Vagina (tissue), 2 donors: ENCODE results near the gene ABHD6. TPM values are rescaled to one million over a fixed set of nuclear protein-coding genes. Genes with fewer than 3 reads are reported as not detected.
A peak's percentile ranks its signal among the peaks of the same experiment; 100 is the strongest.
"Not testable (repeated sequence)": the region's sequence is repeated elsewhere in the genome, so short reads cannot be mapped to it uniquely, and the experiment has no call there.

Experiments
- DNase-seq, 2 donors: peaks; one replicate each; pipeline ENCODE4 v3.0.0-alpha.2; 2017; ENCODE audit errors: extremely low spot score in 2 of 2
- H3K27ac ChIP-seq: fragments of 200-600 bp; sonication (generic); one replicate; pipeline ENCODE4 v1.5.1; 2019
- H3K27me3 ChIP-seq: fragments of 200-600 bp; sonication (generic); one replicate; pipeline ENCODE4 v1.5.1; 2019
- H3K36me3 ChIP-seq, 2 donors: fragments of 200-600 bp; sonication (generic); one replicate each; pipeline ENCODE4 v1.5.1; 2017 to 2019
- H3K4me1 ChIP-seq: fragments of 200-600 bp; sonication (generic); one replicate; pipeline ENCODE4 v1.5.1; 2019
- H3K4me3 ChIP-seq, 2 donors: fragments of 200-600 bp; sonication (generic); 1 replicate in 1 of 2; 2 replicates in 1 of 2; pipeline ENCODE4 v1.5.1; 2016 to 2019
- H3K9me3 ChIP-seq: fragments of 200-600 bp; sonication (generic); one replicate; pipeline ENCODE4 v1.5.1; 2019
- POLR2A ChIP-seq, 2 donors: fragments of 450-650 bp; IDR thresholded peaks; one replicate each; pipeline ENCODE4 v1.6.1; 2017; ENCODE audit warnings: antibody characterized with exemption in 2 of 2, mild to moderate bottlenecking in 2 of 2, moderate library complexity in 2 of 2
- POLR2AphosphoS5 ChIP-seq, 2 donors: sonication (generic); formaldehyde crosslinking; IDR thresholded peaks; one replicate each; pipeline ENCODE4 v1.9.0; 2017; ENCODE audit warnings: antibody characterized with exemption in 2 of 2, mild to moderate bottlenecking in 2 of 2, low read depth in 1 of 2; ENCODE audit not compliant: insufficient read depth in 1 of 2
- intact Hi-C: fragments of 100-400 bp; cut with DNase I; formaldehyde crosslinking; loops from one replicate; pipeline ENCODE4 v1.15.1; 2023
- total RNA-seq: library from RNA; depleted of rRNA; stranded (reverse); fragments of >200 nt; gene quantifications from one replicate; pipeline ENCODE4 v1.2.3, GENCODE V29; 2016
- TF ChIP-seq, protein P1 (sequence below), 3 experiments: fragments of 450-650 bp in 2 of 3; fragments of 200-600 bp in 1 of 3; sonication (generic) in 1 of 3; IDR thresholded peaks; one replicate each; pipeline ENCODE4 v1.5.1; 2017 to 2019; ENCODE audit warnings: antibody characterized with exemption in 3 of 3, mild to moderate bottlenecking in 2 of 3, moderate library complexity in 2 of 3

Gene ABHD6
- total RNA-seq, 1 donor from 2014 or later, result 18.9 TPM

- Histone ChIP-seq H3K9me3 (no peaks in the 10 kb centered on the region), H3K27me3 (no peaks in the 10 kb centered on the region), H3K4me1 (peaks cover 35% of the 10 kb centered on the region), H3K27ac (peak overlapping the region; percentile 37), H3K4me3 (no peak overlapping the region), H3K36me3 (no peaks in the 10 kb centered on the region)
- TF ChIP-seq POLR2AphosphoS5 (IDR thresholded peaks at IDR 0.05; ENCODE audit: insufficient read depth in 1 of 2, low read depth in 1 of 2) (peak in 1 of 2 donors; percentile 69), POLR2A (IDR thresholded peaks at IDR 0.05) (no peak)
- TF ChIP-seq, protein P1, sequence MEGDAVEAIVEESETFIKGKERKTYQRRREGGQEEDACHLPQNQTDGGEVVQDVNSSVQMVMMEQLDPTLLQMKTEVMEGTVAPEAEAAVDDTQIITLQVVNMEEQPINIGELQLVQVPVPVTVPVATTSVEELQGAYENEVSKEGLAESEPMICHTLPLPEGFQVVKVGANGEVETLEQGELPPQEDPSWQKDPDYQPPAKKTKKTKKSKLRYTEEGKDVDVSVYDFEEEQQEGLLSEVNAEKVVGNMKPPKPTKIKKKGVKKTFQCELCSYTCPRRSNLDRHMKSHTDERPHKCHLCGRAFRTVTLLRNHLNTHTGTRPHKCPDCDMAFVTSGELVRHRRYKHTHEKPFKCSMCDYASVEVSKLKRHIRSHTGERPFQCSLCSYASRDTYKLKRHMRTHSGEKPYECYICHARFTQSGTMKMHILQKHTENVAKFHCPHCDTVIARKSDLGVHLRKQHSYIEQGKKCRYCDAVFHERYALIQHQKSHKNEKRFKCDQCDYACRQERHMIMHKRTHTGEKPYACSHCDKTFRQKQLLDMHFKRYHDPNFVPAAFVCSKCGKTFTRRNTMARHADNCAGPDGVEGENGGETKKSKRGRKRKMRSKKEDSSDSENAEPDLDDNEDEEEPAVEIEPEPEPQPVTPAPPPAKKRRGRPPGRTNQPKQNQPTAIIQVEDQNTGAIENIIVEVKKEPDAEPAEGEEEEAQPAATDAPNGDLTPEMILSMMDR (IDR thresholded peaks at IDR 0.05), result no peak
- intact Hi-C loops, result no loop called here
- DNase-seq, result peak in 1 of 2 donors; percentile 65
These were observed 20.9 kb upstream of the ABHD6 start for GRCh38 chr3:58216496-58217195.

DNA sequence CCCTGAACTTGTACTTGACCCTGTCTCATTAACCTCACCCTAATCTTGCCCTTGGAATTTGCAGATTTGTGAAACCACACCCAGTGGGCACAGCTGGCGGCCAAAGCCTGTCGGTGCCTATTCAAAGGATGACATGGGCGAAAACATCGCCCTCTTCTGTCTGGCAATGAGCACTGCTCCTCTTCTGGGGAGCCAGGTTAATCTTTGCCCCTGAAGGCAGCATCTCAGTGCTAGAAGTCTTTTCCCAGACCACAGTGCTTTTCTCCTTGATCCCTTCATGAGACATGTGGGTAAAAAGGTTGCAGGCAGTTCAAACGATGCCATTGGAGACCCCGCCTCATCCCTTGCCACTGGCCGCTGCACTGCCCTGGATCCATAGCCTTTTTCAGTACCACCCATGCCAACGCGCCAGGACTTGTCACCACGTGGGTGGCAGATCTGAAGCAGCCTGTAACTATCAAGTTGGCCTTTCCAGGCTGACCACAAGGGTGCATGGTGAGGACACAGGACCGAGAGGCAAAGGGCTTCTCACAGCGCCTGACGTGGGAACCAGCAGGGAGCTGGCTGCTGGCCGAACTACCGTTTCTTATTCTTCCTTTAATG lies 20.3 kb upstream of the ABHD6 start:
- peak in 1 of 2 donors; percentile 86 for DNase-seq
- intact Hi-C loops, result no loop called here
- Histone ChIP-seq H3K9me3 (no peaks in the 10 kb centered on the region), H3K4me1 (peaks cover 35% of the 10 kb centered on the region), H3K27me3 (no peaks in the 10 kb centered on the region), H3K36me3 (no peaks in the 10 kb centered on the region), H3K27ac (no peak overlapping the region), H3K4me3 (no peak overlapping the region)
- no peak for TF ChIP-seq POLR2A (IDR thresholded peaks at IDR 0.05)
- TF ChIP-seq, protein P1 (IDR thresholded peaks at IDR 0.05), result peak in 2 of 3 experiments; percentile 57 to 61

DNA sequence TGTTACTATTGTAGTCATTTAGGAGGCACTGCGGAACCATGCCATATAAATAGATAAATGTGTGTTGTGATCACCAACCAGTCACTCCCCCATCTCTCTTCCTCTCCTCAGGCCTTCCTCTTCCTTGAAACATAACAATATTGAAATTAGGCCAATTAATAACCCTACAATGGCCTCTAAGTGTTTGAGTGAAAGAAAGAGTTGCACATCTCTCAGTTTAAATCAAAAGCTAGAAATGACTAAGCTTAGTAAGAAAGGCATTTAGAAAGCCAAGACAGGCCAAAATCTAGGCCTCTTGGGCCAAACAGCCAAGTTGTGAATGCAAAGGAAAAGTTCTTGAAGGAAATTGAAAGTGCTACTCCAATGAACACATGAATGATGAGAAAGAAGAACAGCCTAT lies 18.7 kb upstream of the ABHD6 start:
- intact Hi-C loops, result no loop called here

DNA sequence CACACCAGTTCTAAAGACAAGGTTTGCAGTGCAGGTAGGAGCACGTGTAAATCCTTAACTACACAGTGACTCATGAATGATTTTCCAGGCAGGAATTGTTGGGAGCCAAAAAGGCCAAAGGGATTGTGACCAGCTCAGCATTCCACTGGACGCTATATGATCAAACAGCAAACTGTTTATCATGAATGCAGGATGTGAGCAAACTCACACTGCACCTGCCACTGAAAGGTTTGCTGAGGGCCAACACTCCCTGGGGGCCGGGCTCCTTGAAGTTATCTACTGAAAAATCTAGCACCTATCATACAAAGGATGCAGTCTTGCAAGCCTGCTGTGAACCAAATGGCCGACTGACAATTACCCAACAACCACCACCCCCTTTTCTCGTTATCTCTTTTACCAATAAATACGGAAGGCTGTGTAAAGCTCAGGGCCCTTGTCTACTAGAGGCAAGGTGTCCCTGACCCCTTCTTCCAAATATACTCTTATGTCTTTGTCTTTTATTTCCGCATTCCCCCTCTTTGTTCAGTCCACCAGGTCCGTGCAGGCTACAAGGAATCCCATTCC lies 15.3 kb upstream of the ABHD6 start:
- Histone ChIP-seq H3K9me3 (no peaks in the 10 kb centered on the region), H3K4me3 (no peak overlapping the region), H3K27me3 (no peaks in the 10 kb centered on the region), H3K4me1 (peaks cover 6% of the 10 kb centered on the region), H3K36me3 (no peaks in the 10 kb centered on the region), H3K27ac (no peak overlapping the region)
- no peak for DNase-seq
- intact Hi-C loops, result no loop called here
- TF ChIP-seq POLR2AphosphoS5 (IDR thresholded peaks at IDR 0.05; ENCODE audit: insufficient read depth in 1 of 2, low read depth in 1 of 2) (no peak), POLR2A (IDR thresholded peaks at IDR 0.05) (no peak)
- TF ChIP-seq, protein P1 (IDR thresholded peaks at IDR 0.05), result no peak

More for the DNA sequence above, 18.7 kb upstream of the ABHD6 start:
- no peak for DNase-seq
- Histone ChIP-seq H3K27me3 (no peaks in the 10 kb centered on the region), H3K4me1 (peaks cover 33% of the 10 kb centered on the region), H3K36me3 (no peaks in the 10 kb centered on the region), H3K4me3 (no peak overlapping the region), H3K27ac (no peak overlapping the region), H3K9me3 (no peaks in the 10 kb centered on the region)
- TF ChIP-seq POLR2A (IDR thresholded peaks at IDR 0.05) (no peak), POLR2AphosphoS5 (IDR thresholded peaks at IDR 0.05; ENCODE audit: insufficient read depth in 1 of 2, low read depth in 1 of 2) (no peak)
- TF ChIP-seq, protein P1 (IDR thresholded peaks at IDR 0.05), result no peak

DNA sequence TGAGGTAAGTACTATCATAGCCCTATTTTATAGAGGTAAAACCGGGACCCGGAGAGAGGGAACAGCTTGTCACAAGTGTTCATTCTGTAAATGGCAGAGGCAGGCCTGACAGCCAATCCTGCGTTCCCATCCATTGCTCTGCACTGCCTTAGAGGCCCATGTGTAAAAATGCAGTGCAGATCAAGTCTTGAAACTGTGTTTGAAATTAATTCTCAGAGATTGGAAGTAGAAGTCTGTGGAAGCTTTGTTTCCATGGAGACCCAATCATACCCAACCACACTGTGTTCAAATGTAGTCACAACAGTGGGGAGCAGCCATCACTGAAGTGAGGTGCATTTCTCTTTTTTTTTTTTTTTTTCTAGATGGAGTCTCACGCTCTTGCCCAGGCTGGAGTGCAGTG lies 13.7 kb upstream of the ABHD6 start:
- Histone ChIP-seq H3K4me1 (no peaks in the 10 kb centered on the region), H3K4me3 (no peak overlapping the region), H3K9me3 (no peaks in the 10 kb centered on the region), H3K36me3 (no peaks in the 10 kb centered on the region), H3K27me3 (no peaks in the 10 kb centered on the region), H3K27ac (no peak overlapping the region)
- no peak for TF ChIP-seq POLR2AphosphoS5 (IDR thresholded peaks at IDR 0.05; ENCODE audit: insufficient read depth in 1 of 2, low read depth in 1 of 2)
- TF ChIP-seq POLR2A (IDR thresholded peaks at IDR 0.05), result no peak
- TF ChIP-seq, protein P1 (IDR thresholded peaks at IDR 0.05), result no peak
- no peak for DNase-seq
- intact Hi-C loops, result no loop called here

- H3K4me1 ChIP-seq, result not testable (repeated sequence)
These were observed 9.7 kb upstream of the ABHD6 start for GRCh38 chr3:58227933-58228332.

More at GRCh38 chr3:58227933-58228332, 9.7 kb upstream of the ABHD6 start:
- DNase-seq, H3K36me3 ChIP-seq, intact Hi-C loops, H3K4me3 ChIP-seq, H3K27ac ChIP-seq, H3K27me3 ChIP-seq, H3K9me3 ChIP-seq: not testable (repeated sequence)
